Measurements from ENCODE around the gene DPP10.

Gene DPP10

DNA sequence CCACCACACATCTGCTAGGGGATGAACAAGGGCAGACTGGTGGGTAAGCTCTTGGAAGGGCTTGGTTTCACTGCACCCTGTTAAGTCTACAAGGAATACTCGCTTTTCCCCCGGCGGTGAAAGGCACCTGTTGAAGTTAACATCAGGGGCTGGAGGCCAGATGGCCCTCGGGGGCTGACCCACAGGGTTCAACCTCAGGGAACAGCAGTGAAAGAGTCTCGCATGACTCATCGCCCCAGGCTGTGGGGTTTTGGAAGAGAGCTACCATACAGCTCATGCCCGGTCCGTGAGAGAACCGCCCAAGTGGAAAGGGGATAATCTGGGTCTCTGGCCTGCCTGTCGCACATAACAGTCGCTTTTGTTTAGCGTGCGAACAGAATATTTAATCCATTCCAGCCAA lies 748.0 kb downstream of the DPP10 start:
- no peak overlapping the region for H3K4me3 ChIP-seq (ENCODE audit: low read depth, low read length)
- no peak for TF ChIP-seq CTCF (IDR thresholded peaks at IDR 0.05; ENCODE audit: insufficient read depth, low read length, missing control alignments)
- ChIA-PET POLR2A (no interaction called here), CTCF (no interaction called here)
- DNase-seq (ENCODE audit: low read depth, low spot score), result no peak

GRCh38 chr2:115194623-115195022 lies 752.2 kb downstream of the DPP10 start:
- no peak for TF ChIP-seq CTCF (IDR thresholded peaks at IDR 0.05; ENCODE audit: insufficient read depth, low read length, missing control alignments)
- ChIA-PET CTCF (no interaction called here), POLR2A (no interaction called here)
- no peak for DNase-seq (ENCODE audit: low read depth, low spot score)
- H3K4me3 ChIP-seq (ENCODE audit: low read depth, low read length), result no peak overlapping the region

DNA sequence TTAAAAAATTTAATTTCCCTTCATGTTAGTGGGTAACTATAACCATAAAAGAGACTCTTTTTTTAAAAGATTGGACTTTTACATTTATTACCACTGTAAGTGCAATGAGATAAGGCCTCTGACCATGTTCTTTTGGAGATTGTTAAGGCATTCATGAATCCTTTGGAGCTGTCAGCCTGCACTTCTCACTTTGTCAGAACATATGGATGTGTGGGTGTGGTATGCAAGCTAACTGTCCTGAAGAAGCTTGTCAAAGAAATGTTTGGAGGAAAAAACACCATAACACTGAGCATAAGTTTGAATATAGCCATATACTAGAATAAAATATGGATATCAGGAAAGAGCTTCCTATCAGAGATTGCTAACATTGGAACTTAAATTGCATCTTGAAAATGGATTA lies 754.1 kb downstream of the DPP10 start:
- CTCF ChIA-PET, result no interaction called here
- no peak for DNase-seq (ENCODE audit: low read depth, low spot score)
- H3K4me3 ChIP-seq (ENCODE audit: low read depth, low read length), result no peak overlapping the region
- POLR2A ChIA-PET, result no interaction called here
- no peak for TF ChIP-seq CTCF (IDR thresholded peaks at IDR 0.05; ENCODE audit: insufficient read depth, low read length, missing control alignments)

DNA sequence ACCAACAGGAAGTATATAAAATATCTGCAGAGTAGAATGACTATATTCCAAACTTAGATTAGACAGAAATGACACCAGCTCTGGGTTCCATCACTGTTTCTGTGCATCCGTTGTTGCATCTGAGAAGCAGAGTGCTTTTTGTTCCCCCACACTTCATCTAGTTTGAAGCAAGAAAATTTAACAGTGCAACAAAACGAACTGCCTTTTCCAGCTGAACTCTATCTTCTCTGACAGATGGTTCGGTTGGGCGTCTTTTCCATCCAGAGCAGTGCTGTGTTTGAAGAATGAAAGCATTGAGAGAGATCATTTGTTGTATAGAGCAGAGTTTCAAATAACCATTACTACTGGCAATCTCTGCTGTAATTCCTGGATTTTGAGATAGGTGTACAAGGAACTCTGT lies 757.5 kb downstream of the DPP10 start:
- no peak overlapping the region for H3K4me3 ChIP-seq (ENCODE audit: low read depth, low read length)
- POLR2A ChIA-PET, result no interaction called here
- TF ChIP-seq CTCF (IDR thresholded peaks at IDR 0.05; ENCODE audit: insufficient read depth, low read length, missing control alignments), result no peak
- no peak for DNase-seq (ENCODE audit: low read depth, low spot score)
- CTCF ChIA-PET, result no interaction called here

GRCh38 chr2:115201386-115201785 lies 758.9 kb downstream of the DPP10 start:
- no peak for TF ChIP-seq CTCF (IDR thresholded peaks at IDR 0.05; ENCODE audit: insufficient read depth, low read length, missing control alignments)
- H3K4me3 ChIP-seq (ENCODE audit: low read depth, low read length), result no peak overlapping the region
- ChIA-PET POLR2A (no interaction called here), CTCF (no interaction called here)
- DNase-seq (ENCODE audit: low read depth, low spot score), result no peak

- DNase-seq (ENCODE audit: low read depth, low spot score), result no peak
- CTCF ChIA-PET, result no interaction called here
- no peak overlapping the region for H3K4me3 ChIP-seq (ENCODE audit: low read depth, low read length)
- TF ChIP-seq CTCF (IDR thresholded peaks at IDR 0.05; ENCODE audit: insufficient read depth, low read length, missing control alignments), result no peak
- POLR2A ChIA-PET, result no interaction called here
Measured at GRCh38 chr2:115208493-115209164, 766.2 kb downstream of the DPP10 start.

Measured in AG04449 (cell line).